Tibial nerve (tissue), 4 donors: ENCODE results near the gene SPATS2.

Experiments used
- CTCF ChIP-seq, 5 experiments: fragments of 200-600 bp in 3 of 5; fragments of 450-650 bp in 2 of 5; sonication (generic) in 3 of 5; IDR thresholded peaks; one replicate each; pipeline ENCODE4 v1.5.1; 2016 to 2019; ENCODE audit warnings: antibody characterized with exemption in 5 of 5, mild to moderate bottlenecking in 3 of 5, moderate library complexity in 2 of 5
- EP300 ChIP-seq, 2 donors: sonication (generic); formaldehyde crosslinking; IDR thresholded peaks; one replicate each; pipeline ENCODE4 v1.6.1; 2017; ENCODE audit warnings: antibody characterized with exemption in 2 of 2, mild to moderate bottlenecking in 1 of 2
- POLR2A ChIP-seq, 2 donors: fragments of 450-650 bp; IDR thresholded peaks; one replicate each; pipeline ENCODE4 v1.6.1; 2017; ENCODE audit warnings: antibody characterized with exemption in 2 of 2, mild to moderate bottlenecking in 2 of 2, moderate library complexity in 2 of 2

GRCh38 chr12:49410818-49411217 lies 43.6 kb downstream of the SPATS2 start:
- TF ChIP-seq CTCF (IDR thresholded peaks at IDR 0.05): no peak
- TF ChIP-seq POLR2A (IDR thresholded peaks at IDR 0.05): no peak
- no peak for TF ChIP-seq EP300 (IDR thresholded peaks at IDR 0.05)
